MCF 10A (cell line): ENCODE measurements around the gene KBTBD7. TPM values are rescaled to one million over a fixed set of nuclear protein-coding genes. Genes with fewer than 3 reads are reported as not detected.

Experiments
- BruUV-seq: library from RNA; stranded (reverse); fragments of 400-500 nt; replicated peaks from 2 replicates; lab custom pipeline; 2021; lab: Mats Ljungman, UMichigan
- CTCF ChIA-PET: fragments of 300-600 bp; sonication (Branson Sonifier 250); formaldehyde crosslinking; extraction: SDS; loops from one replicate; lab custom pipeline; 2021; ENCODE audit warnings: antibody characterized with exemption, inconsistent platforms; lab: Yijun Ruan, JAX
- POLR2A ChIA-PET: fragments of 300-600, 350-650 bp; sonication (Branson Sonifier 250); formaldehyde crosslinking; extraction: SDS; loops from one replicate; lab custom pipeline; 2020; ENCODE audit warnings: antibody characterized with exemption, inconsistent platforms; lab: Yijun Ruan, JAX
- DNase-seq: peaks from one replicate; pipeline ENCODE4 v3.0.0-alpha.2; 2018; ENCODE audit not compliant: unreplicated experiment
- H3K27ac Mint-ChIP-seq: one replicate; pipeline ENCODE4 v1.8.0; 2022; ENCODE audit warnings: mild to moderate bottlenecking, low read depth, mixed read lengths; ENCODE audit not compliant: unreplicated experiment
- H3K27me3 Mint-ChIP-seq: one replicate; pipeline ENCODE4 v1.8.0; 2022; ENCODE audit warnings: mixed read lengths; ENCODE audit not compliant: insufficient read depth, unreplicated experiment
- H3K36me3 Mint-ChIP-seq: one replicate; pipeline ENCODE4 v1.8.0; 2022; ENCODE audit warnings: mild to moderate bottlenecking, moderate library complexity, mixed read lengths; ENCODE audit not compliant: insufficient read depth, unreplicated experiment
- H3K4me1 Mint-ChIP-seq: one replicate; pipeline ENCODE4 v1.8.0; 2022; ENCODE audit warnings: mixed read lengths; ENCODE audit not compliant: insufficient read depth, unreplicated experiment
- H3K4me3 Mint-ChIP-seq: one replicate; pipeline ENCODE4 v1.8.0; 2022; ENCODE audit warnings: mild to moderate bottlenecking, moderate library complexity, mixed read lengths; ENCODE audit not compliant: unreplicated experiment
- H3K9me3 Mint-ChIP-seq: one replicate; pipeline ENCODE4 v1.8.0; 2022; ENCODE audit warnings: mixed read lengths; ENCODE audit not compliant: unreplicated experiment
- CTCF ChIP-seq: fragments of 200-600 bp; IDR thresholded peaks from one replicate; pipeline ENCODE4 v1.8.0; 2022; ENCODE audit warnings: antibody characterized with exemption, mild to moderate bottlenecking; ENCODE audit not compliant: unreplicated experiment
- intact Hi-C: fragments of 100-400 bp; cut with micrococcal nuclease; formaldehyde crosslinking; loops from 2 replicates; pipeline ENCODE4 v1.14.1; 2022
- total RNA-seq: library from RNA; stranded (reverse); gene quantifications from 2 replicates; pipeline ENCODE4 v1.2.3, GENCODE V29; 2022

KBTBD7 gene
- total RNA-seq, 1 experiment from 2014 or later: 1.4 TPM

GRCh38 chr13:41216160-41216559 is 21.8 kb upstream of the KBTBD7 start:
- Mint-ChIP-seq H3K27me3 (no peaks in the 10 kb centered on the region), H3K4me1 (no peaks in the 10 kb centered on the region), H3K4me3 (no peak overlapping the region), H3K27ac (no peak overlapping the region), H3K9me3 (peaks cover 10% of the 10 kb centered on the region), H3K36me3 (peaks cover 20% of the 10 kb centered on the region)
- no peak for TF ChIP-seq CTCF
- intact Hi-C loops: no loop called here
- CTCF ChIA-PET: interaction anchor here (0.6 kb wide), 1 partner anchor 125 kb away, joined by 3 read pairs; no protein-coding TSS in a partner anchor
- DNase-seq: no peak
- no TSS peak for BruUV-seq
- POLR2A ChIA-PET: interaction anchor here (0.6 kb wide), 1 partner anchor 80 kb away, joined by 5 read pairs; no protein-coding TSS in a partner anchor

DNA sequence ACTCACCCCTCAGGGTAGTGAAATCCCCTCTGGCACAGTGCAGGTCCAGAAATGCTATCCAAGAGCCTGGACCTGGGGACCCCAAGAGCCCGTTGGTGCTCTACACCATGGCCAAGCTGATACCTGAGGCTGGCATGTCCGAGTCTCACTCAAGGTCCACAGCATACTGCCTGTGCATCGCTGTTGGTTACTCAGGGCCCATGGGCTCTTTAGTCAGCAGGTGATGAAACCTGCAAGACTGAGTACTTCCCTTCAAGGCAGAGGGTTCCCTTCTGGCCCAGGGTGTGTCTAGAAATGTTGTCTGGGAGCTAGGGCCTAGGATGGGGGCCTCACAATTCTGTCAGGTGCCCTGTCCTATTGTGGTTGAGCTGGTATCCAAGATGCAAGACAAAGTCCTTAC is 19.6 kb upstream of the KBTBD7 start:
- TF ChIP-seq CTCF: no peak
- Mint-ChIP-seq H3K9me3 (peaks cover 18% of the 10 kb centered on the region), H3K36me3 (peaks cover 6% of the 10 kb centered on the region), H3K4me1 (no peaks in the 10 kb centered on the region), H3K27ac (no peak overlapping the region), H3K4me3 (no peak overlapping the region), H3K27me3 (no peaks in the 10 kb centered on the region)
- CTCF ChIA-PET: interaction anchor here (1.7 kb wide), 1 partner anchor 17 kb away, joined by 5 read pairs; no protein-coding TSS in a partner anchor
- DNase-seq: no peak
- intact Hi-C loops: no loop called here
- POLR2A ChIA-PET: no interaction called here
- no TSS peak for BruUV-seq

GRCh38 chr13:41213316-41213715 is 18.9 kb upstream of the KBTBD7 start:
- CTCF ChIA-PET: interaction anchor here (1.4 to 1.7 kb wide), 2 partner anchors 9 to 16 kb away, joined by 3 to 5 read pairs; no protein-coding TSS in a partner anchor
- Mint-ChIP-seq H3K4me1 (no peaks in the 10 kb centered on the region), H3K4me3 (no peak overlapping the region), H3K27me3 (no peaks in the 10 kb centered on the region), H3K27ac (no peak overlapping the region), H3K9me3 (peaks cover 18% of the 10 kb centered on the region), H3K36me3 (peaks cover 5% of the 10 kb centered on the region)
- POLR2A ChIA-PET: no interaction called here
- TF ChIP-seq CTCF: no peak
- intact Hi-C loops: no loop called here
- DNase-seq: no peak
- no TSS peak for BruUV-seq

DNA sequence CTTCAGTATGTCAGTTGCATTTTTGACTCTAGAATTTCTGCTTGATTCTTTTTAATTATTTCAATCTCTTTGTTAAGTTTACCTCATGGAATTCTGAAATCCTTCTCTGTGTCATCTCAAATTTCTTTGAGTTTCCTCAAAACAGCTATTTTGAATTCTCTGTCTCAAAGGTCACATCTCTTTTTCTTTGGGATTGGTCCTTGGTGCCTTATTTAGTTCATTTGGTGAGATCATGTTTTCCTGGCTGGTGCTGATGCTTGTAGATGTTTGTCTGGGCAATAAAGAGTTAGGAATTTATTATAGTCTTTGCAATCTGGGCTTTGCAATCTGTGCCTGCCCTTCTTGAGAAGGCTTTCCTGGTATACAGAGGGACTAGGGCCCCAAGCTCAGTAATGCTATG is 18.5 kb upstream of the KBTBD7 start:
- H3K9me3 Mint-ChIP-seq: peaks cover 20% of the 10 kb centered on the region
- no peak overlapping the region for H3K27ac Mint-ChIP-seq
- intact Hi-C loops: no loop called here
- H3K4me3 Mint-ChIP-seq: no peak overlapping the region
- TF ChIP-seq CTCF: no peak
- no peaks in the 10 kb centered on the region for H3K4me1 Mint-ChIP-seq
- H3K36me3 Mint-ChIP-seq: peaks cover under 1% of the 10 kb centered on the region
- DNase-seq: no peak
- BruUV-seq: no TSS peak
- POLR2A ChIA-PET: no interaction called here
- CTCF ChIA-PET: interaction anchor here (1.4 to 1.7 kb wide), 2 partner anchors 10 to 16 kb away, joined by 3 to 5 read pairs; no protein-coding TSS in a partner anchor
- H3K27me3 Mint-ChIP-seq: no peaks in the 10 kb centered on the region
